ENCODE data around the gene WASF2.

GRCh38 chr1:27423709-27424108 lies 66.3 kb downstream of the WASF2 start:
- TF ChIP-seq CTCF (IDR thresholded peaks at IDR 0.05; ENCODE audit: insufficient read depth, low read length, poor library complexity, severe bottlenecking) (no peak), EZH2phosphoT487 (conservative IDR thresholded peaks at IDR 0.05; ENCODE audit: low read length) (no peak)

Measured in SU-DHL-6 (cell line).